Naive thymus-derived CD4-positive, alpha-beta T cell (primary cell): ENCODE data around the gene MBD5. TPM values are rescaled to one million over a fixed set of nuclear protein-coding genes. Genes with fewer than 3 reads are reported as not detected.
A peak's percentile ranks its signal among the peaks of the same experiment; 100 is the strongest.

Source experiments
- ATAC-seq: fragments of 150-1000 bp; cut with Tn5 transposase; 2 replicates; pipeline ENCODE4 v1.10.0; 2021; ENCODE audit warnings: mild to moderate bottlenecking, moderate library complexity
- CTCF ChIA-PET: fragments of 350-600 bp; sonication (Branson Sonifier 250); formaldehyde crosslinking; loops from one replicate; lab custom pipeline; 2021; ENCODE audit warnings: antibody characterized with exemption; lab: Charles Lee
- POLR2A ChIA-PET: fragments of 350-600 bp; sonication (Branson Sonifier 250); formaldehyde crosslinking; loops from one replicate; lab custom pipeline; 2021; ENCODE audit warnings: antibody characterized with exemption, inconsistent platforms; lab: Charles Lee
- DNase-seq, 9 donors: peaks; one replicate each; pipeline versions ENCODE4 v3.0.0 to v3.0.0-alpha.2; 2020 to 2022; ENCODE audit warnings: mixed read lengths in 1 of 9
- H3K27ac ChIP-seq: one replicate; pipeline ENCODE4 v1.7.0; 2013; ENCODE audit warnings: mild to moderate bottlenecking, low read depth, low read length, moderate library complexity
- H3K27me3 ChIP-seq, 2 donors: one replicate each; pipeline ENCODE4 v1.7.0; 2013; ENCODE audit warnings: low read length in 2 of 2, mild to moderate bottlenecking in 2 of 2, moderate library complexity in 2 of 2; ENCODE audit not compliant: control insufficient read depth in 2 of 2, insufficient read depth in 2 of 2
- H3K36me3 ChIP-seq, 3 experiments: 1 replicate in 2 of 3; 2 replicates in 1 of 3; pipeline ENCODE4 v1.7.0; 2013; ENCODE audit warnings: low read length in 3 of 3, mild to moderate bottlenecking in 3 of 3, moderate library complexity in 1 of 3; ENCODE audit not compliant: insufficient read depth in 3 of 3, control insufficient read depth in 2 of 3
- H3K4me1 ChIP-seq, 2 donors: one replicate each; pipeline ENCODE4 v1.7.0; 2013; ENCODE audit warnings: low read length in 2 of 2, mild to moderate bottlenecking in 2 of 2, moderate library complexity in 1 of 2; ENCODE audit not compliant: control insufficient read depth in 2 of 2, insufficient read depth in 2 of 2
- H3K4me3 ChIP-seq: 2 replicates; pipeline ENCODE4 v1.7.0; 2013; ENCODE audit warnings: mild to moderate bottlenecking, low read length
- H3K9me3 ChIP-seq, 3 experiments: 1 replicate in 2 of 3; 2 replicates in 1 of 3; pipeline ENCODE4 v1.7.0; 2013; ENCODE audit warnings: low read length in 3 of 3; ENCODE audit not compliant: control insufficient read depth in 2 of 3
- H3K27ac Mint-ChIP-seq, 9 donors: one replicate each; pipeline ENCODE4 v1.8.0; 2020 to 2022; ENCODE audit warnings: mixed read lengths in 9 of 9, mild to moderate bottlenecking in 8 of 9, moderate library complexity in 5 of 9, inconsistent platforms in 2 of 9
- H3K27me3 Mint-ChIP-seq, 5 donors: one replicate each; pipeline ENCODE4 v1.8.0; 2021 to 2022; ENCODE audit warnings: mixed read lengths in 5 of 5, mild to moderate bottlenecking in 1 of 5
- H3K36me3 Mint-ChIP-seq, 5 donors: one replicate each; pipeline ENCODE4 v1.8.0; 2020 to 2022; ENCODE audit warnings: mixed read lengths in 5 of 5, mild to moderate bottlenecking in 3 of 5, inconsistent platforms in 1 of 5
- H3K4me1 Mint-ChIP-seq, 7 donors: one replicate each; pipeline ENCODE4 v1.8.0; 2020 to 2022; ENCODE audit warnings: mixed read lengths in 7 of 7, mild to moderate bottlenecking in 3 of 7, inconsistent platforms in 1 of 7
- H3K4me3 Mint-ChIP-seq, 10 donors: one replicate each; pipeline ENCODE4 v1.8.0; 2020 to 2022; ENCODE audit warnings: mild to moderate bottlenecking in 10 of 10, mixed read lengths in 10 of 10, moderate library complexity in 6 of 10, inconsistent platforms in 2 of 10
- H3K9me3 Mint-ChIP-seq, 11 donors: one replicate each; pipeline ENCODE4 v1.8.0; 2020 to 2022; ENCODE audit warnings: mixed read lengths in 11 of 11, mild to moderate bottlenecking in 4 of 11, inconsistent platforms in 1 of 11, moderate library complexity in 1 of 11
- intact Hi-C, 2 donors: fragments of 100-400 bp; cut with micrococcal nuclease; formaldehyde crosslinking; loops; one replicate each; pipeline ENCODE4 v1.15.1; 2023
- polyA plus RNA-seq, 2 donors: library from polyadenylated mRNA; unstranded; fragments of 300-500 nt; fragmentation: Illumina TruSeq; gene quantifications; one replicate each; pipeline ENCODE4 v1.2.3, GENCODE V29; 2021
- total RNA-seq, 6 experiments: library from RNA in 5 of 6; stranded (reverse) in 5 of 6; gene quantifications; 1 replicate in 5 of 6; 2 replicates in 1 of 6; pipeline ENCODE4 v1.2.3 and lab custom pipeline; 2021 to 2026

The MBD5 gene
- total and polyA plus RNA-seq, 7 experiments from 2014 or later: 14.6 to 76.8 (median 58.6) TPM

DNA sequence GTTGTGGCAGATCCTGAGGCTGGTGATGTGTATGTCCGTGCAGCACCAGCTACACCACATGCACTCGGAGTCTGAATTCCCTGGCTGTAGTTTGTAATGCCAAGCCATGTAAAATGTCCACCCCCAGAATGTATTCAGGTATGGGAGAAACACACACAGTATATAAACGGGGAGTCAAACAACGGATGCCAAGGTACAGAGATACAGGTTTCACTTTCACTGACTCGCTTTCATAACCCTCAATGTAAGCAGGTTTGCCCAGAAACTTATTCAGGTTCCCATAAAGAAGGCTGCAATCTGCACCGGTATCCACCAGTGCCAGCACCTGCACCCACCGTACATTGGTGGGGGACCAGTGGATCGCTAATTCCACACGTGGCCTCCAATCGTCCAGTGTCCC lies 237.2 kb downstream of the MBD5 start:
- intact Hi-C loops: no loop called here
- Histone ChIP-seq H3K27me3 (no peaks in the 10 kb centered on the region), H3K4me1 (no peaks in the 10 kb centered on the region), H3K27ac (no peak overlapping the region), H3K36me3 (peaks cover 0 to 6% (median 0%) of the 10 kb centered on the region in 3 experiments), H3K4me3 (no peak overlapping the region), H3K9me3 (peaks cover 0 to 28% (median 6%) of the 10 kb centered on the region in 3 experiments)
- no peak for DNase-seq
- peaks cover 0 to 6% (median 0%) of the 10 kb centered on the region in 7 donors for H3K4me1 Mint-ChIP-seq
- peaks cover 26 to 67% (median 62%) of the 10 kb centered on the region in 5 donors for H3K36me3 Mint-ChIP-seq
- no peak for ATAC-seq
- no peaks in the 10 kb centered on the region for H3K27me3 Mint-ChIP-seq
- no peak overlapping the region for H3K27ac Mint-ChIP-seq
- H3K9me3 Mint-ChIP-seq: peaks cover 11 to 49% (median 29%) of the 10 kb centered on the region in 11 donors
- H3K4me3 Mint-ChIP-seq: no peak overlapping the region
- CTCF ChIA-PET: no interaction called here
- POLR2A ChIA-PET: no interaction called here

DNA sequence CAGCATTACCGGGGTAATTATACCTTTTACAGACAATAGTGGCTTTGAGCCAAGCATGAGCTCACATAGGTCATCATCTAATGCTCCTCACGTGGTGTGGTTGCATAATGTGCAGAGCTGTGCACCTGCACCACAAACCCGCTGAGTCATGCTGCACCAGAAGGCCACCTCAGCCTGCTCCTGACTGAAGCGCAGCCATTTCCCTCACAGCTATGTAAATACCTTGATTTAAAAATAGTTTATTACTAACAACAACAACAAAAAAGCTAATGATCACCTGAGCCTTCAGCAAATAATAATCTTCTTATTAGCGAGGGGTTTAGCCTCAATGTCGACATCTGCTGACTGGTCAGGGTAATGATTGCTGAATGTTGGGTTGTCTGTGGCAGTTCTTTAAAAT lies 238.8 kb downstream of the MBD5 start:
- H3K27me3 Mint-ChIP-seq: no peaks in the 10 kb centered on the region
- H3K27ac Mint-ChIP-seq: no peak overlapping the region
- no peak overlapping the region for H3K4me3 Mint-ChIP-seq
- no peak for ATAC-seq
- ChIA-PET POLR2A (no interaction called here), CTCF (no interaction called here)
- Histone ChIP-seq H3K27me3 (no peaks in the 10 kb centered on the region), H3K27ac (no peak overlapping the region), H3K4me1 (no peaks in the 10 kb centered on the region), H3K9me3 (peaks cover 0 to 16% (median 0%) of the 10 kb centered on the region in 3 experiments), H3K36me3 (peaks cover 0 to 6% (median 0%) of the 10 kb centered on the region in 3 experiments), H3K4me3 (no peak overlapping the region)
- intact Hi-C loops: no loop called here
- H3K9me3 Mint-ChIP-seq: peaks cover 4 to 37% (median 18%) of the 10 kb centered on the region in 11 donors
- peaks cover 0 to 7% (median 0%) of the 10 kb centered on the region in 7 donors for H3K4me1 Mint-ChIP-seq
- peaks cover 18 to 60% (median 47%) of the 10 kb centered on the region in 5 donors for H3K36me3 Mint-ChIP-seq
- no peak for DNase-seq

- Mint-ChIP-seq H3K9me3 (peaks cover 3 to 17% (median 8%) of the 10 kb centered on the region in 11 donors), H3K27ac (no peak overlapping the region), H3K36me3 (peaks cover 12 to 27% (median 22%) of the 10 kb centered on the region in 5 donors), H3K4me3 (no peak overlapping the region), H3K4me1 (peaks cover 0 to 7% (median 0%) of the 10 kb centered on the region in 7 donors), H3K27me3 (peaks cover 0 to 2% (median 0%) of the 10 kb centered on the region in 5 donors)
- CTCF ChIA-PET: no interaction called here
- DNase-seq: no peak
- no peak for ATAC-seq
- H3K4me1 ChIP-seq: no peaks in the 10 kb centered on the region
- intact Hi-C loops: no loop called here
- no peaks in the 10 kb centered on the region for H3K27me3 ChIP-seq
- H3K27ac ChIP-seq: no peak overlapping the region
- peaks cover 0 to 8% (median 0%) of the 10 kb centered on the region in 3 experiments for H3K9me3 ChIP-seq
- no peaks in the 10 kb centered on the region for H3K36me3 ChIP-seq
- H3K4me3 ChIP-seq: no peak overlapping the region
- POLR2A ChIA-PET: no interaction called here
Measured at GRCh38 chr2:148263890-148264289, 243.0 kb downstream of the MBD5 start.

- no peaks in the 10 kb centered on the region for H3K9me3 Mint-ChIP-seq
- H3K27ac ChIP-seq: no peak overlapping the region
- H3K27ac Mint-ChIP-seq: peak overlapping the region in 2 of 9 donors; percentile 21 to 65
- H3K27me3 Mint-ChIP-seq: no peaks in the 10 kb centered on the region
- H3K4me3 ChIP-seq: no peak overlapping the region
- no peaks in the 10 kb centered on the region for H3K4me1 ChIP-seq
- no peaks in the 10 kb centered on the region for H3K9me3 ChIP-seq
- peaks cover 0 to 6% (median 0%) of the 10 kb centered on the region in 7 donors for H3K4me1 Mint-ChIP-seq
- intact Hi-C loops: no loop called here
- ChIA-PET POLR2A (no interaction called here), CTCF (interaction anchor here (0.6 kb wide), 1 partner anchor 244 kb away, joined by 3 read pairs; no protein-coding TSS in a partner anchor)
- ATAC-seq (no peak), DNase-seq (no peak)
- H3K36me3 Mint-ChIP-seq: peaks cover 0 to 57% (median 22%) of the 10 kb centered on the region in 5 donors
- H3K4me3 Mint-ChIP-seq: no peak overlapping the region
- H3K36me3 ChIP-seq: peaks cover 0 to 4% (median 0%) of the 10 kb centered on the region in 3 experiments
- no peaks in the 10 kb centered on the region for H3K27me3 ChIP-seq
Measured at GRCh38 chr2:148273158-148273691, 252.3 kb downstream of the MBD5 start.

GRCh38 chr2:148279216-148279615 lies 258.3 kb downstream of the MBD5 start:
- ChIA-PET CTCF (no interaction called here), POLR2A (no interaction called here)
- H3K27ac Mint-ChIP-seq: no peak overlapping the region
- no peaks in the 10 kb centered on the region for H3K9me3 Mint-ChIP-seq
- ATAC-seq (no peak), DNase-seq (no peak)
- H3K36me3 Mint-ChIP-seq: peaks cover 0 to 48% (median 8%) of the 10 kb centered on the region in 5 donors
- Histone ChIP-seq H3K9me3 (no peaks in the 10 kb centered on the region), H3K4me1 (no peaks in the 10 kb centered on the region), H3K36me3 (no peaks in the 10 kb centered on the region), H3K27me3 (no peaks in the 10 kb centered on the region), H3K4me3 (no peak overlapping the region), H3K27ac (no peak overlapping the region)
- no peak overlapping the region for H3K4me3 Mint-ChIP-seq
- intact Hi-C loops: no loop called here
- no peaks in the 10 kb centered on the region for H3K27me3 Mint-ChIP-seq
- H3K4me1 Mint-ChIP-seq: peaks cover 0 to 15% (median 4%) of the 10 kb centered on the region in 7 donors

DNA sequence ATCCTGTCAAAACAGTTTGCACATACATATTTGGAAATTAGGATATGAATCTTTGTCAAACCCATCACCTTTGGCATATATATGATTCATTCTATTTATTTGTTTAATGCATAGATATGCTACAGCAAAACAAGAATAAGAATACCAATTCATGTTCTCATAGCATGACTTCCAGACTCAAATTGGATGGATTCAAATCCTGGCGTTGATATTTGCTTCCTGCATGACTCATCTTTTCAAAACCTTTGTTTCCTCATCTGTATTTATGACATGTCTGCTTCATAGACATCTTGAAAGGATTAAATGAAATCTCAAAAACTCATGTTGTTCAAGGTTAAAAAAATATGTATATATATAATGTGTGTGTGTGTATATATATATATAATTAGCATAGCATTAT lies 261.3 kb downstream of the MBD5 start:
- intact Hi-C loops: no loop called here
- no peak overlapping the region for H3K4me3 ChIP-seq
- no peaks in the 10 kb centered on the region for H3K27me3 ChIP-seq
- ChIA-PET POLR2A (no interaction called here), CTCF (no interaction called here)
- no peaks in the 10 kb centered on the region for H3K9me3 ChIP-seq
- ATAC-seq: no peak
- H3K36me3 ChIP-seq: no peaks in the 10 kb centered on the region
- no peaks in the 10 kb centered on the region for H3K27me3 Mint-ChIP-seq
- peaks cover 2 to 50% (median 12%) of the 10 kb centered on the region in 5 donors for H3K36me3 Mint-ChIP-seq
- no peaks in the 10 kb centered on the region for H3K4me1 ChIP-seq
- no peak overlapping the region for H3K27ac ChIP-seq
- peaks cover 0 to 8% (median 0%) of the 10 kb centered on the region in 11 donors for H3K9me3 Mint-ChIP-seq
- no peak overlapping the region for H3K27ac Mint-ChIP-seq
- H3K4me1 Mint-ChIP-seq: peaks cover 0 to 20% (median 4%) of the 10 kb centered on the region in 7 donors
- DNase-seq: no peak
- no peak overlapping the region for H3K4me3 Mint-ChIP-seq

GRCh38 chr2:148292431-148292830 lies 271.5 kb downstream of the MBD5 start:
- Histone ChIP-seq H3K27me3 (no peaks in the 10 kb centered on the region), H3K27ac (no peak overlapping the region), H3K9me3 (no peaks in the 10 kb centered on the region), H3K4me1 (no peaks in the 10 kb centered on the region), H3K36me3 (no peaks in the 10 kb centered on the region), H3K4me3 (no peak overlapping the region)
- DNase-seq: no peak
- peaks cover 0 to 8% (median 0%) of the 10 kb centered on the region in 7 donors for H3K4me1 Mint-ChIP-seq
- ChIA-PET CTCF (no interaction called here), POLR2A (no interaction called here)
- no peak overlapping the region for H3K27ac Mint-ChIP-seq
- H3K4me3 Mint-ChIP-seq: no peak overlapping the region
- ATAC-seq: no peak
- intact Hi-C loops: loop anchor here in 1 of 2 donors (10.0 kb wide), 1 partner anchor 298 kb away; no protein-coding TSS in a partner anchor
- H3K9me3 Mint-ChIP-seq: peaks cover 0 to 2% (median 0%) of the 10 kb centered on the region in 11 donors
- H3K36me3 Mint-ChIP-seq: peaks cover 0 to 55% (median 30%) of the 10 kb centered on the region in 5 donors
- no peaks in the 10 kb centered on the region for H3K27me3 Mint-ChIP-seq
